Brain microvascular endothelial cell (primary cell): ENCODE measurements around the gene CLEC11A.

ENCODE experiments used
- DNase-seq: peaks from one replicate; pipeline ENCODE4 v3.0.0-alpha.2; 2020
- H3K27ac ChIP-seq: fragments of 250-450 bp; sonication (Bioruptor Pico); 2 replicates; pipeline ENCODE4 v1.5.1; 2020; ENCODE audit warnings: mild to moderate bottlenecking, moderate library complexity
- H3K27me3 ChIP-seq: fragments of 250-450 bp; sonication (Bioruptor Pico); replicated peaks from 2 replicates; pipeline ENCODE4 v1.5.1; 2020; ENCODE audit warnings: mild to moderate bottlenecking
- H3K36me3 ChIP-seq: fragments of 250-450 bp; sonication (Bioruptor Pico); replicated peaks from 2 replicates; pipeline ENCODE4 v1.5.1; 2020; ENCODE audit warnings: mild to moderate bottlenecking
- H3K4me3 ChIP-seq: 2 replicates; pipeline ENCODE4 v1.5.1; 2011; ENCODE audit warnings: low read depth, mild to moderate bottlenecking, control low read depth, low read length, moderate library complexity
- CTCF ChIP-seq: IDR thresholded peaks from 2 replicates; pipeline ENCODE4 v1.5.1; 2011; ENCODE audit warnings: low read depth, mild to moderate bottlenecking, moderate library complexity, low read length, control low read depth, inconsistent platforms; ENCODE audit errors: missing control alignments
- in situ Hi-C: cut with HindIII; loops from 2 replicates; pipeline ENCODE4 v1.10.0; 2017; ENCODE audit warnings: low sequenced_read_pairs, low pct_ligation_motif_present

The CLEC11A gene

GRCh38 chr19:50729894-50730293, 6.7 kb downstream of the CLEC11A start:
- Histone ChIP-seq H3K27me3 (no peaks in the 10 kb centered on the region), H3K36me3 (no peaks in the 10 kb centered on the region)
- in situ Hi-C loops, result no loop called here

GRCh38 chr19:50735869-50736268, 12.7 kb downstream of the CLEC11A start:
- Histone ChIP-seq H3K27ac (no peak overlapping the region), H3K27me3 (no peaks in the 10 kb centered on the region), H3K4me3 (no peak overlapping the region), H3K36me3 (no peaks in the 10 kb centered on the region)
- in situ Hi-C loops, result no loop called here
- TF ChIP-seq CTCF, result no peak
- no peak for DNase-seq

More at GRCh38 chr19:50729894-50730293, 6.7 kb downstream of the CLEC11A start:
- DNase-seq, result no peak
- Histone ChIP-seq H3K27ac (no peak overlapping the region), H3K4me3 (no peak overlapping the region)
- no peak for TF ChIP-seq CTCF

GRCh38 chr19:50736338-50736737, 13.2 kb downstream of the CLEC11A start:
- no peak for TF ChIP-seq CTCF
- in situ Hi-C loops, result no loop called here
- no peak for DNase-seq
- H3K36me3 ChIP-seq, result no peaks in the 10 kb centered on the region
- no peak overlapping the region for H3K4me3 ChIP-seq
- no peaks in the 10 kb centered on the region for H3K27me3 ChIP-seq
- no peak overlapping the region for H3K27ac ChIP-seq

GRCh38 chr19:50739132-50739913, 16.2 kb downstream of the CLEC11A start:
- no peak for DNase-seq
- no peak overlapping the region for H3K4me3 ChIP-seq
- H3K27ac ChIP-seq, result no peak overlapping the region
- H3K36me3 ChIP-seq, result no peaks in the 10 kb centered on the region
- no peak for TF ChIP-seq CTCF
- H3K27me3 ChIP-seq, result no peaks in the 10 kb centered on the region
- in situ Hi-C loops, result no loop called here

GRCh38 chr19:50739914-50740426, 16.8 kb downstream of the CLEC11A start:
- no peak for DNase-seq
- no peak overlapping the region for H3K4me3 ChIP-seq
- TF ChIP-seq CTCF, result no peak
- no peak overlapping the region for H3K27ac ChIP-seq
- H3K27me3 ChIP-seq, result no peaks in the 10 kb centered on the region
- no peaks in the 10 kb centered on the region for H3K36me3 ChIP-seq
- in situ Hi-C loops, result no loop called here
